GM19328 (cell line): ENCODE measurements around the gene GLO1.

ENCODE experiments used
- ATAC-seq: cut with Tn5 transposase; IDR thresholded peaks from one replicate; pipeline ENCODE4 v1.9.1; 2021; ENCODE audit warnings: mild to moderate bottlenecking, moderate library complexity; ENCODE audit not compliant: unreplicated experiment

GLO1 gene

GRCh38 chr6:38673397-38674165, 29.4 kb downstream of the GLO1 start:
- ATAC-seq = no peak

DNA sequence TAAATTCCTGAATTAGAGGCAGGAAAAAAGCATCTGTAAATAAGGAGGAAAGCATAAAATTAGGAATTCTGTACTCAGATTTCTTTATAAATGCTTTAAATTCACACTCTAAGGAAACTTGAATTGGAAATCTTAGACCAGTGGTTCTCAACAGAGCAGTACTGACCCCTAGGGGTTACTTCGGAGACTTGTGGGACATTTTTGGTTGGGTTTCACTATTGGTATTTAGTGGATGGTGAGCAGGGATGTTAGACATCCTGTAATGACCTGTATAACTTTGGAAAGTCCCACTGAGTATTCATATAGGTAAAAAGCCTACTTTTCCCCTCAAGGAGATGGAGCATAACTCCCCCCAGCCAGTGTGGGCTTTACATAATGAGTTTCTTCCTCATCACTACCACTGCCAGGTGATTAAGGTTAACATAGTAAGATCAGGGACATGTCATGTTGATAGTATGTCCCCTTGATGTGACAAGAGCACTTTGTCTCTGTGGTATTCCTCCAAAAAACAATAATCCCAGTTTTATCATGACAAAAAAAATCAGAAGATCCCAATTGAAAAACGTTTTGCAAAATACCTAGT, 31.0 kb downstream of the GLO1 start:
- no peak for ATAC-seq

GRCh38 chr6:38658418-38659167, 44.4 kb downstream of the GLO1 start:
- ATAC-seq = no peak

DNA sequence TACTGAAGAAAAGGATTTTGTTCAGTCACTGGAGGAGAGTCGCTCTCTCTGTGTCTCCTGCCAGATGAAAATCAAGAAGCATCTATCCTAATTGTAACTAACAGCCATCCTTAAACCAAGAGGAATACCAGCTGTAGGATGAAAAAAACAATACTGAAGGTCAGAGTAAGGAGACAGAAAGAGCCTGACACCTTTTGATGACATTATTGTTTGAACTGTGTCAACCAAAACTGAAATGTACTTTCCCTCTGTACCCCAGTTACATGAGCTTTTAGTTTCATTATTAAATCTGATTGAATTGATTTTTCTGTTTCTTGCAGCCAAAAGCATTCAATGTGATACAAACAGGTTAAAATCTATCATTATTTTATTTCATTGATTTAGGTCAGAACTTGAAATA, 46.0 kb downstream of the GLO1 start:
- no peak for ATAC-seq

DNA sequence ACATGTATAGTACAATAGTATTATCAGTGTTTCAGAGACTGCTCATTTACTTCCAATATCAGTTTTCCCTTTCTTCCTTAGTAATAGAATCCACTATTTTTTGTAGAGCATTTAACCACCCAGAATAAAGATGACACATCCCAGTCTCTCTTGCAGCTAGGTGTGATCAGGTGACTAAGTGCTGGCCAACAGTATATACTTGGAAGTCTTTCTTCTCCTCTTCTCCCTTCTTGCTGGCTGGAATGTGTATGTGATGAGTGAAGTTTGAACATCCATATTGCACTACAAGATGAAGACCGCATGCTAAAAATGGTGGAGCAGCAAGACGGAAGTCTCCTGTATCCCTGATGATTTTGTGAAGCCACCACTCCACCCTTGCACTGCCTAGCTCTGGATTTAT, 48.7 kb downstream of the GLO1 start:
- ATAC-seq = no peak

DNA sequence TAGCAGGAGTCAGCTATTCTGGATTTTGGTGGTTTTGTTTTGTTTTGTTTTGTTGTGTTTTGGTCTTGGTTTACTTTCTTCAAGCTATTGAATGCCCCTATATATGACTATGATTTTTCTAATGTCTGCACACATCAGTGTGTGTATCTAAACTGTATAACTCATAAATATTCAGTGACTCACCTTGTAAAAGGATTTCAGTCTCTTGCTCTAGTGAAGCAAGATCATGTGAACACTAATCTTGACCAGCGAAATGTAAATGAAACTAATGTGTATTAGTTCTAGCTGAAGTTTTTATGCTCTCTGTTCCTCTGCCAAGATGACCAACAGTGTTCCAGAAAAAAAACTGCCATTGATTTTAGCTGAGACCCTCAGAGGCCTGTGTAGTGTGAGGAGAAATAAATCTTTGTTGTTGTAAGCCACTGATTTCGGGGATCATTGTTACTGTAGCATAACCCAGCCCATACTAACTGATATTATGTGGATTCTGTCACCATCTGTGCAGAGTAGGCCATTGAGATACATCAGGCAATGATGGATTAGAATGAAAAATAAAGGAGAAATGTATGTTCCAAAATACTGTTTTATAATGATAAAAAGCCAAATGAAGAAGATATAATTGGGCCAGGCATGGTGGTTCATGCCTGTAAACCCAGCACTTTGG, 51.7 kb downstream of the GLO1 start:
- no peak for ATAC-seq

DNA sequence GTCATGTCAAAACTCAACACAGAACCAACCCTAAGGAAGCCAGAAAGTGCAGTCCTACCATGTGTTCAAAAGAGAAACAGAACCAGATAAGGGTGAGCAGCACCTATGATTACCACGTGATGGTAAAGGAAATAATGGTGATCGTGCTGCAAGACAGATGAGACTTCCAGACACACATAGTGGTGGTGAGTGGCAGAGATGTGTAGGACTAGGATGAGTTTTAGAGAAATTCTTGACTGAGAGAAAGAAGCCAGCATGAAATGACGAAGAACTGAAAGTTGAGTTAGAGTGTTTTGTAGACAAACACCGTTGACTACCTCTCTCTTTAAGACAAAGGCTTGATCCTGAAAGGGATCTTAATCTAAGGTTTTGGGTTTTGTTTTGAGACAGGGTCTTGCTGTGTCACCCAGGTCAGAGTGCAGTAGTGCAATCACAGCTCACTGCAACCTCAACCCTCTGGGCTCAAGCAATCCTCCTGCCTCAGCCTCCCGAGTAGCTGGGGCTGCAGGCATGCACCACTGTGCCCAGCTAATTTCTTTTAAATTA, 52.7 kb downstream of the GLO1 start:
- no peak for ATAC-seq

- ATAC-seq = no peak
These were observed 53.2 kb downstream of the GLO1 start for GRCh38 chr6:38649744-38650143.

- ATAC-seq = no peak
These were observed 54.3 kb downstream of the GLO1 start for GRCh38 chr6:38648629-38649028.

GRCh38 chr6:38646166-38646878, 56.6 kb downstream of the GLO1 start:
- ATAC-seq = no peak

GRCh38 chr6:38644951-38645350, 58.0 kb downstream of the GLO1 start:
- ATAC-seq = no peak

DNA sequence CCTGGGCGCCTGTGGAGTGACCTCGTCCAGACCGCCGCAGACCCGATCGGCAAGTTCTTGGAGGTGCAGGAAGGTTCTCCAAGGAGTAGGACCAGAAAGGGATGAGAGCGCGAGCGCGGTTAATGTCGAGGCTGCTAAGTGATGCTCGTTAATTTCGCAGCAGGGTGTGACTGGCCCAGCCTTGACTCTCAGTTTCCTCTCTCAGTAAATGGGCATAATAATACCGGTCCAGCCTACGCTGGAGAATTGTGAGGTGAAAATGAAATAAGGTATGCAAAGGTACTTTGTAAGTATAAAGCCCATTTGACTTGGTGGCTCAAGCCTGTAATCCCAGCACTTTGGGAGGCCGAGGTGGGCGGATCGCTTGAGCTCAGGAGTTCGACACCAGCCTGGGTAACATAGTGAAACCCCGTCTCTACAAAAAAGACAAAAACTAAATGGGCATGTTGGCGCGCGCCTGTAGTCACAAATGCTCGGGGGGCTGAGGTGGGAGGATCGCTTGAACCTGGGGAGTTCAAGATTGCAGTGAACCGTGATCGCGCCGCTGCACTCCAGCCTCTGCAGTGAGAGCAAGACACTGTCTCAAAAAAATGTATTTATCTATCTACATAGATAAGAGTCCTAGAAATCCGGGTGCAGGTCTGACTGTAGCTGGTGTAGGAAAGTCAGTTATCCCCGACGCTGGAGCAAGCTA, 62.6 kb downstream of the GLO1 start:
- ATAC-seq = no peak

DNA sequence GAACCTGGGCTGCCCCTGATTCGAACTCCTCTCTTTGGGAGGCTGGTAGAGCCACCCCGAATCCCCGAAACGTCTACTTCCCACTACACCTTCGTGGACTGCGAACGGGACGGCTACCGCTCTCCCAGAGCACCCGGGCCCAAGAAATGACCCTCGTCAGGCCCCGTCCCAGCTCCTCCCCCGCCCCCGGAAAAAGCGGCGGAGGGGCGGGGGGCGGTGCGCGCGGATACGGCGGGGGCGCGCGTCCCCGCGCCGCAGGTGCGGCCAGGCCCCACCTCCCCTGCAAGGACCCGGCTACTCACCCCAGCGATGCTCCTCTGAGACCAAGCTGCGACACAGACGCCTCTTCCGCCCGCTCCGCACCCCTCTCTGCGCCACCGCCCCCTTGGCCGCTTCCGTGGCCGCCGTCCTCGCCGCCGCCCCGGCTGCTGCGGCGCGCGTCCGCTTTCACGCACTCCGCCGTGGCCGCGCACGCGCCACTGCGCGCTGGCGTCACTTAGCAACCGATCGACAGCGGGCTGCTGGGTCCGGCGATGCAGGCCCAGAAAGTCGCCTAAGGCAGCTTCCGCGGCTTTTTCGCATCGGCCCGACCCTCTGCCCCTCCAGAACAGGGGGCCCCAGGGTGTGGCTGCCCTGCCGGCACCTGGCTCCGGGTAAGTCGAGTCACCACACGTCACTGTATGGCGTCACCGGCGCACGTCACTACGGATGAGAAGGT, 63.3 kb downstream of the GLO1 start, which contains the start of gene BTBD9:
Gene BTBD9 (minus strand): TSS at position 432 of the 718 bp plus-strand sequence.
- ATAC-seq = peak; percentile 68

DNA sequence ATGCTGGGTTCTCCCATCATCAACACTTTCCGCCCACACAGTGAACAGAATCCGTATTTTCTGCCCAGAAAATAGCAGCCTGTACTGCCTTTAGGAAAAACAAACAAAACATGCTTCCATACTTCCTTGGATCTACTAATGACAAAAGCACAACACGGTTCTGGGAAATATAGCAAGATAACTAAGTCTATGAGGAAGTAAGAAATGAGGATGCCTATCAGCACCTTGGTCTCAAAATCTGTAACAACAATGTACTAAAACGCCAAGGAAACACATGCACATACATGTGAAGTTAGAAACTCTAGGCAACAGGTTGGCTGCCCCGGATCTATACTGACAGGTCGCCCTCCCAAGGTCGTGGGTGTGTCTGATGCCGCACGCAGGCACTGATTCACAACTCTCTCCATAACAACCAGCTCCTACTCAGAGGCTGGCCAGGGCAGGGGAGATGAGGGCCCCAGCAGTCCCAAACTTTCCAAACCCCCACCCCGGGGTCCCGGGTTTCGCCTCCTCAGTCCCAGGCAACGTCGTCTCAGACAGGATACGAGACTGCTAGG, 63.9 kb downstream of the GLO1 start:
- ATAC-seq = peak; percentile 32

GRCh38 chr6:38637756-38638155, 65.2 kb downstream of the GLO1 start:
- no peak for ATAC-seq

DNA sequence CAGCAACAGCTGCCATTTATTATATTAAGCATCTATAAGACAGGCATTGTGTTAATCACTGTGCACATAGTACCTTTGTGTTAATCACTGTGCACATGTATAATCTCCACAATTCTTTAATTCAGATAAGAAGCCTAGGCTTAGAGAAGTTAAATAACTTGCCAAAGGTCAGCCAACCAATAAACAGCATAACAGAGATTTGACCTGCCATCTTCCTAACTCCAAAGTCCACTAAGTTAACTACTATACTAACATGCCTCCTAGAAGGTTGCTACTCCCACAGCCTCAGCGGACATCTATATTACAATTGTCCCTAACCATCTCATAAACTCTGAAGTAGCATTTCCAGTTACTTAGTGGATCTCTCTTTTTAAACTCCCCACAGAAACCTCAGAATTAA, 66.9 kb downstream of the GLO1 start:
- ATAC-seq = no peak

DNA sequence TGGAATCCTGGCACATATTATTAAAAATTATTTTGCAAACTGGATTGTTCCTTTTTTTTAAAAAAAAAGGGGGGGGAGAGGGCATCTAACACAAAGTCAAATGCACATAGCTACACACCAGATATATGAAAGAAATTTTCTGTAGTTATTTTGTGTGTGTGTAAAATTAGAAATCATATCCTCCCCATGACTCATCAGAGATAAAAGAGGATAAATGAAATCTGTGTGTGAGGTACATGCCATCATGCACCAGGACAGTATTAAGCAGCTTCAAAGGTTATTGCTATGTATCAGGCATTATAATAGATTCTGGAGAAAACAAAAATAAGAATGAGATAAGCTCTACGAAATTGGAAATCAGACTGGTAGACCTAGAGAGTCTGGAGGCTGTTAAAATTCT, 68.4 kb downstream of the GLO1 start:
- ATAC-seq = no peak

DNA sequence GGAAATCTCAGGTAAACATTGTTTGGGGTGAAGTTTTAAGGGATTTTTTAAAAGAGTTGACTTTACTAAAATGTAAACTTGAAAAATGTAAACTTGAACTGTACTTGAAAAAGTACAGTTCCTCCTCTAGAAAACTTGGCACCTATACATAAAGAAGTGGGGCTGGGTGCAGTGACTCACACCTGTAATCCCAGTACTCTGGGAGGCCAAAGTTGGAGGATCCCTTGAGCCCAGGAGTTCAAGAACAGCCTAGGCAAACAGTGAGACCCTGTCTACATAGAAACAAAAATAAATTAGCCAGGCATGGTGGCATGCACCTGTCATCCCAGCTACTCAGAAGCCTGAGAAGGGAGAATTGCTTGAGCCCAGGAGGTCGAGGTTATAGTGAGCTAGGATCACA, 70.5 kb downstream of the GLO1 start:
- ATAC-seq = no peak

- ATAC-seq = no peak
These were observed 71.7 kb downstream of the GLO1 start for GRCh38 chr6:38631186-38631783.
